HG02678 (cell line): ENCODE measurements around the gene ARV1.

Experiments
- ATAC-seq: cut with Tn5 transposase; IDR thresholded peaks from one replicate; pipeline ENCODE4 v1.9.1; 2021; ENCODE audit warnings: mild to moderate bottlenecking, moderate library complexity; ENCODE audit not compliant: unreplicated experiment

ARV1 gene

DNA sequence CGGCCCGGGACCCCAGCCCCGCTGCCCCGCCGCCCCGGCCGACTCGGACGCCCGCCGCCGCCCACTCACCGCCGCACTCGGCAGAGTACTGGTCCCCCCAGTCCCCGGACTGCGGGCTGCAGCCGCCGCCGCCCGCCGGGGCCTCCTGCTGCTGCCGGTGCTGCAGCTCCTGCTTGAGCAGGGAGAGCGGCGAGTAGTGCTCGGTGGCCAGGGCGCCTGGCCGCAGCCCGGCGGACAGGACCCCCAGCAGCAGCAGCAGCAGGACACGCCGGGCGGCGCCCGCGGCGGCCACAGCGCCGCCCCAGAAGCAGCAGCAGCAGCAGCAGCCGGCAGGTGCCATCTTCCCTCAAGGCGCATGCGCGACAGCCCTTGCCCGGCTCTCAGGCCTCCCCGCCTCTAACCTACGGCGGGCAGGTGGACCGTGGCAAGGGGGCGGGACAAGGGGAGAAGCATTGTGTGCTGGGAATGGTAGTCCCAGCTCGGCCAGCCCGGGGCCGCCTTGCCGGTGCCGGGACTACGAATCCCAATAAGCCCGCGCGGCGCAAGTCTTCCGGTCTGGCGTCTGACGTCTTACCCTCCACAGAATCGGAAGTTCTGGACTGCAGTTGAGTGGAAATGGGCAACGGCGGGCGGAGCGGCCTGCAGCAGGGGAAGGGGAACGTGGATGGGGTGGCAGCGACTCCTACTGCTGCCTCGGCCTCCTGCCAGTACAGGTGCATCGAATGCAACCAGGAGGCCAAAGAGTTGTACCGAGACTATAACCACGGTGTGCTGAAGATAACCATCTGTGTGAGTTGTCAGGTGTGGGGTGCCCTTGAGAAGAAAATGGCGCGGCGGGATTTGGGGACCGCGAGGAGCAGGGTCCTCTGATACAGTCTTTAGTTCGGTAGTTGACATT is at the start of gene ARV1, which contains the start of gene TTC13:
Gene ARV1 (plus strand): TSS at position 604 of the 898 bp plus-strand sequence. CDS start 12 bp downstream, at position 616.
Gene TTC13 (minus strand): TSS at position 371 of the 898 bp plus-strand sequence. CDS start 31 bp downstream, at position 340.
- ATAC-seq: peak; percentile 92

DNA sequence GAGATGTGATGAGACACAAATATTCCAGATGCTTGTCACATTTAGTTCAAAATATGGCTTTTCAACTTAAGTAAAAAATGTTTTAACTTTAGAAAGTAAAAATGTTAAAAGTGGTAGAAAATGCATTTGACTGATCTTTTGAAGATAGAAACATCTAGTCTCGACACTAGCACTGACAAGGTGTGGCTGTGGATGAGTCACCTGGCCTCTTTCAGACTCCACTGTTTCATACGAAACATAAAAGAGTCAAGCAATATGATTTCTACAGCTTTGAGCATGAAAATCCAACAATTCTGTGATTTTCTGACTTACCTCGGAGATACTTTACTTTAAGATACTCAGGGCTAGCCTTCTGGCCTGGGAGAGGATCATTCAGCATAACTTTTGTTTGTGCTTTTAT is 47.9 kb upstream of the ARV1 start:
- no peak for ATAC-seq

DNA sequence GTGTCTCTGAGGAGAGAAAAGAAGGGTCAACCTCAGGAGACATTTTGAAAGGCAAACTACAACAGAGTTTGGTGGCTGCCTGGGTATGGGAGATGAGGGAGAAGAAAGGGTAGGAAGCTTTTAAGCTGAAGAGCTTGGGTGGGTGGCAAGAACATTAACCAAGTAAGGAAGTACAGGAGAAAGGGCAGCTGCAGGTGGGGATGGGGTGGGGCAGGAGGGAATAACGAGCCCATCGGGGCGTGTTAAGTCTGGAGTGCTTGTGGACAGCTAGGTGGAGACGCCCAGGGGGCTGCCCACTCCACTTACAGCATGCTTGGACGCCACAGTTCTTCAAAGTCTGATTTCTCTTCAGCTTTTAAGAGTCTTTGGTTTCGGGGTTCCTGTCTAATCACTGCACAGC is 43.0 kb upstream of the ARV1 start:
- ATAC-seq: no peak

DNA sequence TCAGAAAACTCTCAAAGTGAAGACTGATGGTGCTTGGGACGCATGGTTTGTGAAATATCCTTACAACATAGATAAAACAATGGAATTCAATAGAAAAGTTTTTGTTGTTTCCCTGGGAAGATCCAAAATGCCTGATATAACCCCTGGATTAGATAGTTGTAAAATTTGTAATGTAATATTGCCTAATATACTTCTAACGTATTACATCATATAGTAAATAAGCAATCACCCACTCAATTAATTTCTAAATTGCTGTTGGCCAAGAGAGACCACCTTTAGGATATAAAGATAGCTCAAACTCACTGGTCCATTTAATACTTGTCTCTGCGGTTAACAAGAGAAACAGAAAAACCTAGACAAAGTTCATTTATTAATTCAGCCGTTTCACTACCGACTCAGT is 42.4 kb upstream of the ARV1 start:
- no peak for ATAC-seq

DNA sequence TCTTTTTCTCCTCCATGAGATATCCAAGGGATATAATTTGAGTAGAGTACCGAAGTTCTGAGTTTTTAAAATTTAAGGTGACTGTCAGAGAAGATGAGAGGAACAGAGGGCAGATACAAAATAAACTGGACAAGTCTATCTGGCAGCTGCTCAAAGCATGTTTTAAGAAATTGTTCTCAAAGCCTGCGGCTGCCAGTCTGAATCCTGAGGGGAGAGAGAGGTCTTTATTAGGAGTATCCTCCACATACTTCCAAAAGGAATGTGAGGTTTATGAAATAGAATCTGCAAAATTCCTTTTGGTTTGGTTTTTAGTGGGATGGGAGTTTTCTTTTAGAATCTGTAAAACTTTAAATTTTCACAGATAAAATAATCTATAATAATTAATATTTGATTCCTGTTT is 41.5 kb upstream of the ARV1 start:
- ATAC-seq: no peak

DNA sequence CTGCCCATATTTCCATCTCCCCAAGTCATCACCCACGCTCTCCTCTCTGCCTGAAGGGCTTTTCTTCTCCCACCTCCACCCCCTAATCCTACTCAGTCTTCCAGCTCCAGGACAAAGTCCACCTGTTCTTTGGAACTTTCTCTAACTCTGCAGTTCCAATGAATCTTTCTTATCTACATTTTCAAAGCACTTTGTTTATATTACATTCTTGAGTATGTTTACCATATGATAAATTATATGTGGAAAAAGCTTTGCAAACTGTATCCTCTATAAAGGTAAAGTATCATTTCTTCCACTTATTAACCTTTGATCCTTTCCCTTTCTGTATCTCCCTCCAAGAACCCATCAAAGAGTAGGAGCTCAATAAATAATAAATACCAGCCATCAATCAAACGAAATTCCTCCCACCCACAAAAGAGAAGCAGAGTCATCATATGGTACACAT is 39.9 kb upstream of the ARV1 start:
- ATAC-seq: no peak

DNA sequence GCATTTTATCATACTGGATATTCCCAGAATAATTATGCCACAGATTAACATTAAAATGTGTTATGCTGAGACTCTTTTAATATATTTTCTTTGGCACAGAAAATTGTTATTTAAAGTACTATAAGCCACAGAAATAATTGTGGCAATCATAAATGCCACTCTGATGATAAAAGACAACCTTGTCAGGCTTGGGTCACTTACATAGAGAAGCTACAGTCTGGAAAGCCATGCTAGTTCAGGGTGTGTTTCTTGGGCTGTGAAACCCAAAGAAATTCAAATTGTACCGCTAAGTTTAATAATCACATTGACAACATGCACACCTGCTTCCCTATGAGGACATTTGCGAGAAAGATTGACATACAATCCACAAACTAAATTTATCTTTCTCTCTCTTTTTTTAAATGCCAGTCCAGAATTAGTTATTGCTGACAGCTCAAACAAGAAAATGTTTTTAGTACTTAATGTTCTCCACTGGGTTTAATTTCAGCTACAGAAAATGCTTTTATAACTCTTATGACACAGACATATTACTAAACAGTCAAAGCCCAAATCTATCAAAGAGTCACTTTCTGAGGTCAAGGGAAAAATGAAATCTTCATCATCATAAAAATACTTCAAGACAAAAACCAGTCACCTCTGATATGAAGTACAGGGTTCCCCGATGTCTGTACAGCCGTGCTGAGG is 38.9 kb upstream of the ARV1 start:
- ATAC-seq: no peak

DNA sequence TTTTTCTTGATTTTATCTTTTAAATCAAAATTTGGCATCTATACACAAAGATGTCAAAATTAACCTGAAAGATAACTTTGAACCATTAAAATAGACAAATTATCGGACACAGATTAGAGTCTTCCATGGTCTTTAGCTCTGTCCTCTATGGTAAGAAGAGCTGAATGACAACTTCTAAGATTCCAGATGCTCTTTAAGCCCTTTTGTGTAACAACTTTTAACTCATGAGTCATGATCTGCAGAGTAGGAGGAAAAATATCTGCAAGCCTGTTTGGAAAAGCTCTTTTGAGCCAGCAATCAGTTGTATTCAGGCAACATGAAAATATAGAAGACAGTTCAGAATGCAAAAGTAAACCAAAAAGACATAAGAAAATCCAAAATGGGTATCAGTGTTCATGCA is 38.0 kb upstream of the ARV1 start:
- no peak for ATAC-seq

DNA sequence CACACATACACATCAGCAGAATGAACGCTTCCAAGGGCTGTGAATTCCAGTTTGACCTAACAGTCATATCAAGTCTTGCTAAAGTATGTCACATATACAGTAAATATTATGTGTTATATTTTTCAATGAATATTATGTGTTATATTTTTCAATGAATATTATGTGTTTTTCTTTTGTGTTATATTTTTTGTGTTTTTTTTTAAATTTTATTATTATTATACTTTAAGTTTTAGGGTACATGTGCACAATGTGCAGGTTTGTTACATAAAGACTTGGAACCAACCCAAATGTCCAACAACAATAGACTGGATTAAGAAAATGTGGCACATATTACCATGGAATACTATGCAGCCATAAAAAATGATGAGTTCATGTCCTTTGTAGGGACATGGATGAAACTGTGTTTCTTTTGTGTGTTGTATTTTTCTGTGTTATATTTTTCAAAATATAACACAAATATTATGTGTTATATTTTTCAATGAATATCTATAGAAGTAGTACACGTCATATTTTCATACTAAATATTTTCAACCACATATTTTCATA is 35.8 kb upstream of the ARV1 start:
- ATAC-seq: no peak

DNA sequence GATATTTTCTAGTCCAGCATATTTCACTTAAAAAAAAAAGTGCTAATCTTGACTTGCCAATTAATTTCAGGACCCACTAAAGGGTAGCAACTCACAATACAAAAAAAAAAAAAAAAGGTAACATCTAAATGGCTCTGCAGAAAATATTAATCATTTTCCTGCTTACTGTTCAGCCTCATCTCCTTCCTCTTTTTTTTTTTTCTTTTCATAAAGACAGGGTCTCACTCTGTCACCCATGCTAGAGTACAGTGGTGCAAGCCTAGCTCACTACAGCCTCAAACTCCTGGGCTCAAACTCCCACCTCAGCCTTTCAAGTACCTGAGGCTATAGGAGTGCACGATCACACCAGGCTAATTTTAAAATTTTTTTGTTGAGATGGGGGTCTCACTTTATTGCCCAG is 30.6 kb upstream of the ARV1 start:
- ATAC-seq: no peak

DNA sequence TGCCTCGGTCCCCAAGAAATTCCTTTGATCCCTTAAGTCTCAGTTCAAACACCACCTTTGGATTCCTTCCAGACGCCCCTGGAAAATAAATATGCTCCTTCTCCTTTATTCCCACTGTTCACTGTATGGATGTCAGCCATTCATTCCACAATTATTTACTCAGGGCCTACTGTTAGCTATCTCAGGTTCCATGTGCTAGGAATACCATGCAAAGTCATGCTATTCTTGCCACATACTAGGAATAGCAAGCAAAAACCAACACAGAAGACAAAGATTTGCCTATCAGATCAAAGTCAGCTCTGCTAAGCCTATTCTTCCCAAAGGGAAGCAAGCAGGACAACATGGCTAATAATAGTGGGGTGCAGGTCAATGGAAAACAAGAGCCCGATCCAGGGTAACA is 30.0 kb upstream of the ARV1 start:
- no peak for ATAC-seq

DNA sequence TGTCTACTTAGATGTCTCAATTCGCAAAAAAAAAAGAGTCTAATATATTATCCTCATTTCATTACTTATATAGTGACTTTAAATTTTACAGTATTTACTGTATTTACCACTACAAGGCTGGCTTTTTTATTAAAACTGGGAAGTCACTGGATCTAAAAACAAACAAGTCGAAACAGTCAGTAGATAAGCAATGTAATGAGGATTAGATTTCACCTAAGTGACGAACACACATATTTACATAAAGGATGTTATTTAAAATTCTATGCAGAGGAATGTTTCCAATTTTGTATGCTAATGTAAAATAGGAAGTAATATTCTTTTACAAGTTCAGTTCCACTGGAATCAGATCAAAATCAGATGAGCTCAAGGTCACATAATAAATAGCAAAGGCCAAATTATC is 28.5 kb upstream of the ARV1 start:
- no peak for ATAC-seq

DNA sequence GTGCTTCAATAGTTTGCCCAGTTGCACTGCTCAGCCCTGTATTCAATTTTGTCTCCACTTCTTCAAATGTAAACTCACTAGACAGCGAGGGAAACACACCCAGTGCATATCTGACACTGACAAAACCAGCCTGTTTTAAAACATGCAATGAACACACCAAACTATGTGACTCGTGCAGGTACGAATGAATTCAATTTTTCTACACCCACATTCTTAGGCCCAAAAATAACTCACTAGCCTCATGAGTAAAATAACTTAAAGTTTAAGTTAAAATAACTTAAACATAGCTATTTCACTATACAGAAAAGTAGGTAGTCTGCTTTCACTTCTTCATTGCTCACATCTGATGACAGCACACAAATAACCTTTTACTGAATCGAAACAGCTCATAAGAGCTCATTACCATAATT is 21.3 kb upstream of the ARV1 start:
- ATAC-seq: peak; percentile 84

DNA sequence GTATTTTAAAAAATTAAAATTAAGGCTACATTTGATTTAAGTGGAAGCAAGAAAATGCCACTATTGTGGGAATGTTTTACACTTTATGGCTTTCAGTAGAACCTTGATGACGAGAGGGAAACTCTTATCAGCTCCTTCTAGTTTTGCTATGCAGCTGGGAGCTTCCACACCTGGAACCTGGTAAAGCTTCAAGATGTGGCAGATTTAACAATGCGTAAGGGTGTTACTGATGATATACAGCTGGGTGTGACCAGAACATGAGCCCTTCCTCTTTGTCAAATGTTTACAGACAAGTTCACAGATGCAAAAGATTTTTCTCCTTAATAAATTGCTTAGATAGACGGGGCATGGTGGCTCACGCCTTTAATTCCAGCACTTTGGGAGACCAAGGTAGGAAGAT is 20.5 kb upstream of the ARV1 start:
- ATAC-seq: no peak

DNA sequence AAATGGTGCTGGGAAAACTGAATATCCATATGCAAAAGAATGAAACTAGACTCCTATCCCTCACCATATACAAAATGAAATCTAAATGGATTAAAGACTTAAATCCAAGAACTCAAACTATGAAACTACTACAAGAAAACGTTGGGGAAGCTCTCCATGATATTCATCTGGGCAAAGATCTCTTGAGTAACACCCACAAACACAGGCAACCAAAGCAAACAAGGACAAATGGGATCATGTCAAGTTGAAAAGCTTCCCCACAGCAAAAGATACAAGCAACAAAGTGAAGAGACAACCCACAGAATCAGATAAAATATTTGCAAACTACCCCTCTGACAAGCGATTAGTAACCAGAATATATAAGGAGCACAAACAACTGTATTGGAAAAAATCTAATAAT is 14.0 kb upstream of the ARV1 start:
- ATAC-seq: no peak

DNA sequence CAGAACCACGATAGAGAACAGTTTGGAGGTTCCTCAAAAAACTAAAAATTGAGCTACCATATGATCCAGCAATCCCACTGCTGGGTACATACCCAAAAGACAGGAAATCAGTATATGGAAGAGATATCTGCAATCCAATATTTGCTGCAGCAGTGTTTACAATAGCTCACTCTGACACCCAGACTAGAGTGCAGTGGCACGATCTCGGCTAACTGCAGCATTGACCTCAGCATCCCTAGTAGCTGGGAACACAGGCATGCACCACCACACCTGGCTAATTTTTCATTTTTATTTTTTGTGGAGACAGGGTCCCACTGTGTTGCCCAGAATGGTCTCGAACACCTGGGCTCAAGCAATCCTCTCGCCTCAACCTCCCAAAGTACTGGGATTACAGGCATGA is 13.4 kb upstream of the ARV1 start:
- no peak for ATAC-seq

DNA sequence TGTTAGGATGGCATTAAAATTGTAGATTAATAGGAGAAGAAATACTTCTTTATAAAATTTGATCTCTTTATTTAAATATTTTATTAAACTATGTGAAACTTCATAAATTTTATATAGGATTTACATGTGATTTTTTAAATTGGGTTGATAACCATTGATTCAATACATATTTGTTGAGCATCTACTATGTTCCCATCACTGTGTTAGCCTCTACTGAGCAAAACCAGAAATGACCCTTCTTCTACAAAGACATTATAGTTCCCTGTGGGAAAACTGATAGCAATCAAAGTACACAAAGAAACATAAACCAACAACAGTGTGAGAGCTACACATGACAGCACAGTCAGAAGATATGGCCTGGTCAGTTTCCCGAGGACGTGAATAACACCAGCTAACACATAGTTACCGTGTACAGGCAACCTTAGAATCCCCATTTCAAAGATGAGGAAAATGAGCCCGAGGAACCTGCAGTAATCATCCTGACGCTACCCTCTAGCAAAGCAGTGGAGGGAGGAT is 12.5 kb upstream of the ARV1 start:
- ATAC-seq: no peak

DNA sequence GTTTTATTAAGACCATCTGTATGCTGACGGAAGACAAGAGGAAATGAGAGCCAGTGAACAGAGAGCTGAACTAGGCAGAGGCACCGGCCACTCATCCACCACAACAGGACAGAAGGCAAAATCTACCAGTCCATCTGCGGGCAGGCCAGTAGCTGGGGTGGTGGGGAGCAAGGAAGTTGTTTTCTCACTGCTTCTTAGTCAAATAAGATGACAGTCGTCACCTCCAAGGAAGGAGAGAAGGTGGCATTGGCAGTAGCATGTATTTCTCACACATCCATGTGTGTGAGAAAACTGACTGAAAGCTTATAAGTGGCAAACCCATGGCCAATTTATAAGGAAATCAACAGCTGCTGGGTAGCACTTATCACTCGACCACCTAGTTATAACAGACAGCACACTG is 8.5 kb upstream of the ARV1 start:
- no peak for ATAC-seq

DNA sequence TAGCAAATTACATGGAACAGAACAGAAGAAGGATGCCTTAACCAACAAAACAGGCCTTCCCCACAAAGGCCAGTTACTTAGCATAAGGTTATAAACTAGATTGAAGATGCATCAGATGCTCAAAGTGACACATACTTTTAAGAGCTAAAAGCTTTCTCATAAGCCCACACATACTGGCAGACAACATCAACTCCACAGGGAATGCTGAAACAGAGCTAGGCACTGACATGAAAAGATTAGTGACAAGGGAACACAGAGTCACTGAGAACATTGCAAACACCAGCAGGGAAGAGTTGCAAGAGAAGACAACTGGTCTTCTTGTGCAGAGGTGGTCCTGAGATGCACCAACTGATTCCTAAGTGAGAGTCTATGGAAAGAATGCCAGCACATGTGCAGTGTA is 7.1 kb upstream of the ARV1 start:
- ATAC-seq: no peak

DNA sequence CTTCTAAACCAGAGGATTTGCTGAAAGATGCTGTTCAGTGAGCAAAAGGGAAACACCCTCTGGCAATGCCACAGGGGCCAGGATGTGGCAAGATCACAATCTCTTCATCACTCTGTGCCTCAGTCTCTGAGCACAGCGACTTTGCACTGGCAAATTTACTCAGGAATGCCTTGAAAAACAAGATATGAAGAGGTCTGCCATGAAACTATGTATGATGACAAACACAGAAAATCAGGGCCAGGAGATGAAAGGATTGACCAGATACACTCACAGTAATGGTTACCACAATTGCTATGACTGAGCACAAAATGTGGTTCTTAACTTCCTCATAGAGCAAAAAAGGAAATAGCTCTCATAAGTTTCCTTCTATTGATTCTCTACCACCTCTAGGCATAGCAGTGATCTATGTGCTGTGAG is 6.0 kb upstream of the ARV1 start:
- peak; percentile 82 for ATAC-seq

DNA sequence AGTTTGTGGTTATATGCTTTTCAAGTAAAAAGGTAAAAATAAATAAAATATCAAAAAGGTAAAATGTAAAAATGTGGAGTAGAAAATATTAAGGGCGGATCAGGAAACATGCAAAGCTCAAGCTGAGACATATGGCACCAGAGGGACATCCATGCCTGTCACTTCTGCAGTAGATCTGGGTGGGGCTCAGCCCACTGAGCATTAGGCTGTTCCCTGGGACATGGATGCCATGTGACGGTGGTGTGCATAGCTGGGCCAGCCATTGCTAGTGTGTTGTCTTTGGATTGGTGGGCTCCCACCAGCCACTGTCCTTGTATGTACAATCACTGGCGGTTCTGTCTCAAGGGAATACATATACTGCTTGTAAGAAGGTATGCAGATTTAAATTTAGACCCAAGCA is 3.3 kb upstream of the ARV1 start:
- no peak for ATAC-seq

DNA sequence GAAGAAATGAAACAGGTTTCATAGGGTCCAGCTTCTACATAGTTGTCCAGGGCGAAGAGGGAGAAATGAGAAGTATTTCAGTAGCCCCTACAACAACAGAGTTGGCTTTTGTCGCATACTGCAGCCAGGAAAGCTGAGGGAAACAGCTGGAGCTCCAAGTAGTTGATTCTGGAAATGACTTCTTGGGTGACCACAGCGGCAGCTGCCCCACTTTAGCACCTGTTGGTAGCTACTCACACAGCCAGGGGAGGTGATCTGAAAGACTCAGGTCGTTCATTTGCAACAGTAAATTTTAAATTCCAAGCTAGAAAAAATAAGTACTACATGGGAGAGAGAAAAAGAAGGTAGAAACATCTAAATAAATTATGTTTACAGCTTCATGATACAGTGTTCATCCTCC is 2.5 kb upstream of the ARV1 start:
- ATAC-seq: no peak
